GM12878 (cell line): ENCODE data around the gene PRSS33. TPM values are rescaled to one million over a fixed set of nuclear protein-coding genes. Genes with fewer than 3 reads are reported as not detected.
A peak's percentile ranks its signal among the peaks of the same experiment; 100 is the strongest.

Experiments used
- ATAC-seq: fragments of 200-7000 bp; cut with Tn5 transposase; 3 replicates; pipeline ENCODE4 v1.9.1; 2020; ENCODE audit warnings: mild to moderate bottlenecking, moderate library complexity
- BruUV-seq: library from RNA; stranded (reverse); fragments of 400-500 nt; replicated peaks from 2 replicates; lab custom pipeline; 2021; lab: Mats Ljungman, UMichigan
- CTCF ChIA-PET: fragments of 300-600 bp; sonication (Branson Sonifier 250); formaldehyde crosslinking; extraction: SDS; loops from one replicate; lab custom pipeline; 2021; ENCODE audit warnings: inconsistent platforms; lab: Yijun Ruan, JAX
- POLR2A ChIA-PET: fragments of 350-600 bp; formaldehyde crosslinking; extraction: SDS; loops from one replicate; lab custom pipeline; 2021; ENCODE audit warnings: inconsistent platforms; lab: Charles Lee
- RAD21 ChIA-PET: fragments of 300-600 bp; sonication (Branson Sonifier 250); formaldehyde crosslinking; loops from one replicate; lab custom pipeline; 2023; ENCODE audit warnings: antibody characterized with exemption; ENCODE audit not compliant: unreplicated experiment; lab: Charles Lee
- SMC1A ChIA-PET: fragments of 300-600 bp; sonication (Branson Sonifier 250); formaldehyde crosslinking; loops from one replicate; lab custom pipeline; 2023; ENCODE audit not compliant: unreplicated experiment, uncharacterized antibody; lab: Charles Lee
- DNase-seq: peaks from one replicate; pipeline ENCODE4 v3.0.0-alpha.2; 2011; ENCODE audit warnings: low read depth, low spot score
- FAIRE-seq: peaks from 3 replicates; lab custom pipeline; 2011; peaks lifted over from hg19 to GRCh38; lab: Jason Lieb, UNC
- H2AFZ ChIP-seq: 2 replicates; pipeline ENCODE4 v1.6.0; 2011; ENCODE audit warnings: low read depth, low read length, control low read depth; ENCODE audit not compliant: control insufficient read depth
- H3K27ac ChIP-seq: 2 replicates; pipeline ENCODE4 v1.5.1; 2011; ENCODE audit warnings: control low read depth; ENCODE audit not compliant: control insufficient read depth, insufficient read depth
- H3K27me3 ChIP-seq, 2 experiments: replicated peaks in 1 of 2; 2 replicates each; pipeline versions ENCODE4 v1.6.0 to v1.6.1; 2011; ENCODE audit warnings: low read length in 1 of 2; ENCODE audit not compliant: control insufficient read depth in 2 of 2, insufficient read depth in 2 of 2
- H3K36me3 ChIP-seq, 2 experiments: 2 replicates each; pipeline ENCODE4 v1.5.1; 2011; ENCODE audit warnings: low read length in 1 of 2; ENCODE audit not compliant: control insufficient read depth in 2 of 2, insufficient read depth in 2 of 2
- H3K4me1 ChIP-seq: 2 replicates; pipeline ENCODE4 v1.6.1; 2011; ENCODE audit warnings: mild to moderate bottlenecking, low read length, moderate library complexity, mixed read lengths; ENCODE audit not compliant: control insufficient read depth, insufficient read depth
- H3K4me2 ChIP-seq: 2 replicates; pipeline ENCODE4 v1.6.0; 2011; ENCODE audit warnings: control low read depth; ENCODE audit not compliant: control insufficient read depth, insufficient read depth
- H3K4me3 ChIP-seq: fragments of 200-600 bp; sonication (generic); 2 replicates; pipeline ENCODE4 v1.5.1; 2016
- H3K79me2 ChIP-seq: 2 replicates; pipeline ENCODE4 v1.6.0; 2011; ENCODE audit warnings: low read length; ENCODE audit not compliant: control insufficient read depth, insufficient read depth
- H3K9ac ChIP-seq: 2 replicates; pipeline ENCODE4 v1.8.0; 2011; ENCODE audit warnings: low read length, control low read depth, mixed read lengths; ENCODE audit not compliant: control insufficient read depth, insufficient read depth
- H3K9me3 ChIP-seq: replicated peaks from 3 replicates; pipeline ENCODE4 v1.5.1; 2011; ENCODE audit warnings: mild to moderate bottlenecking, low read length; ENCODE audit not compliant: control insufficient read depth, insufficient read depth
- H4K20me1 ChIP-seq: 2 replicates; pipeline ENCODE4 v1.6.0; 2011; ENCODE audit not compliant: control insufficient read depth, insufficient read depth
- ATF3 ChIP-seq: IDR thresholded peaks from 2 replicates; pipeline ENCODE4 v1.6.1; 2011; ENCODE audit warnings: low read depth, mild to moderate bottlenecking, low read length, moderate library complexity, borderline replicate concordance; ENCODE audit errors: extremely low read depth
- BHLHE40 ChIP-seq, 2 experiments: fragments of 450-650 bp in 1 of 2; IDR thresholded peaks; 2 replicates each; pipeline ENCODE4 v1.6.1; 2011 to 2017; ENCODE audit warnings: low read depth in 2 of 2, borderline replicate concordance in 1 of 2, improper control_type of control experiment in 1 of 2, low read length in 1 of 2, mild to moderate bottlenecking in 1 of 2
- DPF2 ChIP-seq: fragments of 450-650 bp; IDR thresholded peaks from 2 replicates; pipeline ENCODE4 v1.6.1; 2017; ENCODE audit warnings: mild to moderate bottlenecking
- HCFC1 ChIP-seq: fragments of 150-350 bp; IDR thresholded peaks from 2 replicates; pipeline ENCODE4 v1.6.1; 2014; ENCODE audit warnings: low read length
- HDGF ChIP-seq: fragments of 450-650 bp; IDR thresholded peaks from 2 replicates; pipeline ENCODE4 v1.6.1; 2016; ENCODE audit warnings: antibody characterized with exemption
- HSF1 ChIP-seq: fragments of 150-350 bp; IDR thresholded peaks from 2 replicates; pipeline ENCODE4 v1.6.1; 2014; ENCODE audit warnings: mild to moderate bottlenecking, low read depth, low read length
- JUND ChIP-seq: IDR thresholded peaks from 2 replicates; pipeline ENCODE4 v1.6.1; 2012; ENCODE audit warnings: low read depth, mild to moderate bottlenecking, low read length, improper control_type of control experiment, moderate library complexity
- LARP7 ChIP-seq: fragments of 450-650 bp; IDR thresholded peaks from 2 replicates; pipeline ENCODE4 v1.6.1; 2017; ENCODE audit warnings: mild to moderate bottlenecking
- NKRF ChIP-seq: fragments of 450-650 bp; conservative IDR thresholded peaks from 2 replicates; pipeline ENCODE4 v1.6.1; 2017; ENCODE audit warnings: mild to moderate bottlenecking, moderate library complexity
- RB1 ChIP-seq: fragments of 450-650 bp; formaldehyde crosslinking; IDR thresholded peaks from 2 replicates; pipeline ENCODE4 v1.6.1; 2017; ENCODE audit warnings: mild to moderate bottlenecking, borderline replicate concordance
- RUNX3 ChIP-seq: IDR thresholded peaks from 2 replicates; pipeline ENCODE4 v1.6.1; 2012; ENCODE audit warnings: low read length, inconsistent platforms
- SKIL ChIP-seq: fragments of 450-650 bp; IDR thresholded peaks from 2 replicates; pipeline ENCODE4 v1.6.1; 2017; ENCODE audit warnings: mild to moderate bottlenecking, low read depth, inconsistent platforms; ENCODE audit not compliant: poor library complexity, severe bottlenecking
- TAF1 ChIP-seq: IDR thresholded peaks from 2 replicates; pipeline ENCODE4 v1.6.1; 2011; ENCODE audit warnings: mild to moderate bottlenecking, low read depth, low read length, borderline replicate concordance
- YY1 ChIP-seq: IDR thresholded peaks from 2 replicates; pipeline ENCODE4 v1.6.1; 2011; ENCODE audit warnings: low read depth, mild to moderate bottlenecking, low read length
- WGBS: methylation state at CpG from one replicate; pipeline ENCODE4 v1.1.6; 2016; ENCODE audit warnings: low lambda C conversion rate; ENCODE audit not compliant: insufficient replicate concordance, insufficient coverage; ENCODE audit errors: missing lambda C conversion rate; 5-methylcytosine and 5-hydroxymethylcytosine counted together
- in situ Hi-C: fragments of 300-500 bp; cut with MboI; formaldehyde crosslinking; loops from 9 replicates; pipeline ENCODE4 v1.14.3; 2018; ENCODE audit warnings: mixed read lengths
- intact Hi-C: fragments of 100-400 bp; cut with micrococcal nuclease; formaldehyde crosslinking; loops from one replicate; pipeline ENCODE4 v1.14.2; 2022; ENCODE audit not compliant: unreplicated experiment
- polyA plus RNA-seq, 11 experiments: library from polyadenylated mRNA; depleted of rRNA in 4 of 11; unstranded in 6 of 11; stranded (reverse) in 5 of 11; fragments of >200 nt; fragmentation: Nextera tagmentation in 4 of 11; fragmentation: Illumina TruSeq in 1 of 11; extraction: Ambion mirVana in 4 of 11; extraction: Trizol in 1 of 11; gene quantifications; 1 replicate in 1 of 11; 2 replicates in 10 of 11; pipeline versions ENCODE4 v1.2.1 to v1.2.3, GENCODE V29; 2011 to 2016; ENCODE audit warnings: inconsistent platforms in 2 of 11, missing spikeins in 2 of 11, low read depth in 1 of 11
- total RNA-seq, 4 experiments: library from RNA; depleted of rRNA in 3 of 4; stranded (reverse); fragments of >200 nt in 3 of 4; fragmentation: Illumina TruSeq in 1 of 4; extraction: Trizol in 1 of 4; gene quantifications; 2 replicates each; pipeline versions ENCODE4 v1.2.1 to v1.2.3, GENCODE V29; 2013 to 2021

Gene PRSS33
- total and polyA plus RNA-seq, 10 of the 15 experiments (the other 5 are each of a cell fraction or from before 2014, with no cell fraction given) = not detected

- TF ChIP-seq SKIL (no peak), YY1 (peak; percentile 99), ATF3 (0 out of 2 replicates have a peak, but pooled peaks have one; percentile 5), HCFC1 (peak; percentile 68), HDGF (no peak)
Measured at GRCh38 chr16:2777231-2777902, 10.0 kb downstream of the PRSS33 start, which contains the start of gene ELOB (continued).

- peak; percentile 44 for FAIRE-seq
- 0 out of 2 replicates have a peak, but pooled peaks have one; percentile 28 for TF ChIP-seq TAF1
- peak; percentile 30; the same call in 1 of the 2 replicates for TF ChIP-seq LARP7
- 0 out of 2 replicates have a peak, but pooled peaks have one; percentile 10 for TF ChIP-seq RUNX3
- no peak for TF ChIP-seq JUND
- TF ChIP-seq RB1 = 0 out of 2 replicates have a peak, but pooled peaks have one; percentile 39
- peak; percentile 17; the same call in 1 of the 2 replicates for TF ChIP-seq DPF2
- peak; percentile 79 for TF ChIP-seq NKRF
- TF ChIP-seq HSF1 = no peak
- peak in 1 of 2 experiments; percentile 71; a peak in 2 of 4 replicates for TF ChIP-seq BHLHE40 (IDR thresholded peaks at IDR 0.05; ENCODE audit: borderline replicate concordance in 1 of 2, low read depth in 2 of 2, low read length in 1 of 2)
Measured at GRCh38 chr16:2776500-2777139, 10.7 kb downstream of the PRSS33 start.

More at GRCh38 chr16:2776500-2777139, 10.7 kb downstream of the PRSS33 start:
- Histone ChIP-seq H3K36me3 (peaks cover 3 to 10% of the 10 kb centered on the region in 2 experiments; a peak in 3 of 4 replicates), H3K27ac (peak overlapping the region; percentile 70), H3K4me2 (peak overlapping the region; percentile 67), H4K20me1 (no peaks in the 10 kb centered on the region), H3K4me1 (0 out of 2 replicates have a peak, but pooled peaks cover 4% of the 10 kb centered on the region), H3K4me3 (peak overlapping the region; percentile 89), H2AFZ (peak overlapping the region; percentile 56), H3K9ac (peak overlapping the region; percentile 75), H3K9me3 (no peaks in the 10 kb centered on the region), H3K27me3 (no peaks in the 10 kb centered on the region), H3K79me2 (peaks cover 30% of the 10 kb centered on the region)
- ATAC-seq (peak; percentile 16), DNase-seq (no peak)
- under 1% methylated on average over 72 of the region's 72 CpGs for WGBS
- ChIA-PET RAD21 (interaction anchor here (1.3 to 1.6 kb wide), 2 partner anchors 23 kb away, joined by 4 read pairs; no protein-coding TSS in a partner anchor), SMC1A (interaction anchor here (1.9 kb wide), 1 partner anchor 24 kb away, joined by 4 read pairs; the partner anchor contains the start of gene SRRM2), CTCF (interaction anchor here (0.9 kb wide), 1 partner anchor 91 kb away, joined by 4 read pairs; no protein-coding TSS in a partner anchor), POLR2A (interaction anchor here (0.8 to 3.9 kb wide), 3 partner anchors 10 to 25 kb away, joined by 4 to 27 read pairs (median 8); partner anchors contain the start of gene SRRM2)
- in situ Hi-C loops (no loop called here), intact Hi-C loops (loop anchor here (2.0 kb wide), 1 partner anchor 24 kb away; the partner anchor contains the start of gene SRRM2)
- BruUV-seq = no TSS peak
